Naive B cell (primary cell): ENCODE results near the gene KLHL30. TPM values are rescaled to one million over a fixed set of nuclear protein-coding genes. Genes with fewer than 3 reads are reported as not detected.

Experiments used
- ATAC-seq, 2 donors: fragments of 150-1000 bp; cut with Tn5 transposase; 2 replicates each; pipeline ENCODE4 v1.10.0; 2021; ENCODE audit warnings: low read depth in 2 of 2, mild to moderate bottlenecking in 2 of 2, moderate library complexity in 2 of 2
- DNase-seq: peaks from one replicate; pipeline ENCODE4 v3.0.0; 2022
- H3K27ac Mint-ChIP-seq, 6 donors: one replicate each; pipeline ENCODE4 v1.8.0; 2020 to 2022; ENCODE audit warnings: mild to moderate bottlenecking in 6 of 6, mixed read lengths in 6 of 6, moderate library complexity in 5 of 6, inconsistent platforms in 2 of 6
- H3K27me3 Mint-ChIP-seq, 3 donors: one replicate each; pipeline ENCODE4 v1.8.0; 2021 to 2022; ENCODE audit warnings: mixed read lengths in 3 of 3, mild to moderate bottlenecking in 1 of 3
- H3K36me3 Mint-ChIP-seq, 2 donors: one replicate each; pipeline ENCODE4 v1.8.0; 2020 to 2022; ENCODE audit warnings: mixed read lengths in 2 of 2, inconsistent platforms in 1 of 2, mild to moderate bottlenecking in 1 of 2
- H3K4me1 Mint-ChIP-seq, 3 donors: one replicate each; pipeline ENCODE4 v1.8.0; 2020 to 2022; ENCODE audit warnings: mixed read lengths in 3 of 3, inconsistent platforms in 1 of 3, mild to moderate bottlenecking in 1 of 3, moderate library complexity in 1 of 3
- H3K4me3 Mint-ChIP-seq, 8 donors: one replicate each; pipeline ENCODE4 v1.8.0; 2020 to 2022; ENCODE audit warnings: mild to moderate bottlenecking in 8 of 8, mixed read lengths in 8 of 8, moderate library complexity in 8 of 8, inconsistent platforms in 2 of 8
- H3K9me3 Mint-ChIP-seq, 7 donors: one replicate each; pipeline ENCODE4 v1.8.0; 2020 to 2022; ENCODE audit warnings: mixed read lengths in 7 of 7, mild to moderate bottlenecking in 5 of 7, inconsistent platforms in 2 of 7, moderate library complexity in 1 of 7
- polyA plus RNA-seq, 6 donors: library from polyadenylated mRNA; unstranded; fragments of 300-500 nt; fragmentation: Illumina TruSeq; gene quantifications; one replicate each; pipeline ENCODE4 v1.2.3, GENCODE V29; 2021; ENCODE audit warnings: low read depth in 6 of 6

KLHL30 gene
- polyA plus RNA-seq, 6 donors from 2014 or later, result not detected

DNA sequence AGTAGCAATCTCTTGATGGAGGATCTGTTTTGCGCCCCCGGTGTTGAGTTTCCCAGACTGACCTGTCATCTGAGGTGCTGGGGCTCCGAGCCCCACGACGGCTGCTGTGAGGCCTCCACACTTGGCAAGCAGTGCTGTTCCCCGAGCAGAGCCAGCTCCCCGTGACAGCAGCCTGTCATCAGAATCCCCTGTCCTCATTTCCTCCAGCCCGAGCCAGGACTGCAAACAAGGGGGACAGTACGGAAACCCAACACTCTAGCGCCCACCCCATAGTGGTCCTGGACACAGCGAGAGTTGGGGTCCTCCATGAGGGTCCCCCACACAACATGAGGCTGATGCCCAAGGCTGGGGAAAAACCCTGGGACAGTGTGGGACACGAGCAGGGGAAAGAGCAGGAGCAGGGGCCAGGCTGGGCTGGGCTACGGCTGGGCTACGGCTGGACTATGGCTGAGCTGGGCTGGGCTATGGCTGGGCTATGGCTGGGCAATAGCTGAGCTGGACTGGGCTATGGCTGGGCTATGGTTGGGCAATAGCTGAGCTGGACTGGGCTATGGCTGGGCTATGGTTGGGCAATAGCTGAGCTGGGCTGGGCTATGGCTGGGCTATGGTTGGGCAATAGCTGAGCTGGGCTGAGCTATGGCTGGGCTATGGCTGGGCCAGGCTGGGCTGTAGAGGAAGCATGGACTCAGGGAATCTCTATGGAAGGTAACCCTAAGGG, 1.5 kb upstream of the KLHL30 start:
- no peak for ATAC-seq
- no peak for DNase-seq
- Mint-ChIP-seq H3K36me3 (no peaks in the 10 kb centered on the region), H3K4me3 (no peak overlapping the region), H3K4me1 (peaks cover 2 to 12% (median 7%) of the 10 kb centered on the region in 3 donors), H3K27ac (no peak overlapping the region), H3K9me3 (no peaks in the 10 kb centered on the region), H3K27me3 (no peaks in the 10 kb centered on the region)

DNA sequence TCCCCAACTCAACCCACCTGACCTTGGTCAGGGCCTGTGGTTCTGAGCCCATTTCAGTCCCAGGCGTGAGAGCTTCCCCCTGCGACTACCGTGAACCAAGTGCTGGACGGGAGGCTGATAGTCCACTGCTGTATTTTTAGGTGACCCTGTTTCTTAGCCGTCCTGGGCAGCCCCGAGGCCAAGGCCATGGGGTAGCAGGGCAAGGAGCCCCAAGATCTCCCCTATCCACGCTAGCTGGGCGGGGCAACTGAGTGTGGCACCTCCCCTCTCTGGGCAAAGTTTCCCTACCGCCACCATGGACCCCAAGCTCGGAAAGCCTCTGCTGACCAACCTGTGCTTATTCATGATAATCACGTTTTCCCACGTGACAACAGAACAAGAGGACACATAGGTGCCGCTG, 583 bp upstream of the KLHL30 start:
- Mint-ChIP-seq H3K27ac (peak overlapping the region in 2 of 6 donors; percentile 49 to 91), H3K9me3 (no peaks in the 10 kb centered on the region), H3K4me1 (peaks cover 2 to 12% (median 7%) of the 10 kb centered on the region in 3 donors), H3K4me3 (peak overlapping the region in 2 of 8 donors; percentile 30 to 34), H3K36me3 (no peaks in the 10 kb centered on the region), H3K27me3 (no peaks in the 10 kb centered on the region)
- ATAC-seq, result no peak
- DNase-seq, result no peak

DNA sequence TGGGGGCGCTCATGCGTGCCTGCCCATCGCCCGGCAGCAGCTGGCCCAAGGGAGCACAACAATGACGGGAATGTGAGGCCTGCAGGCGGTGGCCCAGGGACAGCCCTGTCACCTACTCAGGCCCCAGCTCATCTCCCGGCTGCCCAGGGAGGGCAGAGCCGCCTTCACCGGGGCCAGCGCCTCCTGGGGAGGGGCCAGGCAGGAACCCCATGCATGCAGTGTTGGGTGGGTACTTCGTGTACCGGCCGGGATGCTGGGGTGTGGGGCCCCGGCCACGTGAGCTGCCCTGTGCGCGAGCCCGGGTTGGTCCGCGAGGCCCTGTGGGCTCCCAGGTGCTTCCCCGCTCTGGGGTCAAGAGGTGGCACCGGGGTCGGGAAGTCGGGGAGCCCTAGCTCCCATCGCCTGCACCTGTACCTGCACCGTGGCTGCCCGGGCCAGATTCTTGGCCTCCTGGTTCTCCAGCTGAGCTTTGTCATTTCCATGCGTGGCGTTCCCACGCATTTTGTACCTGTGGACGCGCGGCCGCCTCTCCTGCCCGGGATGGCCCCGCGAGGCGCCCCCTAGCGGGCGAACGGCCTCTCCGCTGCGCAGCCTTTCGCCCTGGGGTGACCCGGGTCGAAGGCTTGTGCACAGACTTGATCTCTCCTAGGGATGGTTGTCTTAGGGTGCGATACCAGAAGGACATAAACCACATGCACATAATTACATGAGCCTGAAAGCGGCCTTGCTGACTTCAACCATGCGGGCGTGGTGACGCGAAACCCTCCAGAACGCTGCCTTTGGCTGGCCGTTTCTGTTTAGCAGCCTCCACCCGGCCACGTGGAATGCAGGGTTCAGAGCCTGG, 950 bp downstream of the KLHL30 start:
- Mint-ChIP-seq H3K4me1 (peaks cover 2 to 13% (median 12%) of the 10 kb centered on the region in 3 donors), H3K36me3 (no peaks in the 10 kb centered on the region), H3K9me3 (peaks cover 0 to 1% (median 0%) of the 10 kb centered on the region in 7 donors), H3K4me3 (peak overlapping the region in 3 of 8 donors; percentile 20 to 53 (median 47)), H3K27me3 (no peaks in the 10 kb centered on the region), H3K27ac (no peak overlapping the region)
- DNase-seq (peak; percentile 19), ATAC-seq (peak; percentile 43 to 48)

DNA sequence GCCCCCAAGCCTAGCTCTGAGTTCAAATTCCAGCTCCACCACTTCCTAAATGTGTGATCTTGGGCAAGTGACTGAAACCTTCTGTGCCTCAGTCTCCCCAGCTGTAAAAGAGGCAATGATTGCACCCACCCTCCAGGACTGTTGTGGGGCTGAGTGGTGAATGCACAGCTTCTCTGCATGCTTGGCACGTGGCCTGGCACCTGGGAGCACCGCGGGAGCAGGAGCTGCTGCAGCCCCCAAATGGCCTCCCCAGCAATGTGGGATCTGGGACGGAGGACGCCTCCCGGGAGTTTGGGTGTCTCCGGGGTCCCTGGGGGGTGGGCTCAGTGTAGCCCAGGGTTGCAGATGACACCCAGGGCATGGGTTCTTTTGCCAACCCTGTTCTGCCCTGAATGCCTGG, 1.6 kb downstream of the KLHL30 start:
- ATAC-seq, result no peak
- no peaks in the 10 kb centered on the region for H3K27me3 Mint-ChIP-seq
- peak overlapping the region in 2 of 8 donors; percentile 21 to 53 for H3K4me3 Mint-ChIP-seq
- peaks cover 0 to 1% (median 0%) of the 10 kb centered on the region in 7 donors for H3K9me3 Mint-ChIP-seq
- H3K4me1 Mint-ChIP-seq, result peaks cover 2 to 13% (median 12%) of the 10 kb centered on the region in 3 donors
- no peak overlapping the region for H3K27ac Mint-ChIP-seq
- no peaks in the 10 kb centered on the region for H3K36me3 Mint-ChIP-seq
- DNase-seq, result no peak

DNA sequence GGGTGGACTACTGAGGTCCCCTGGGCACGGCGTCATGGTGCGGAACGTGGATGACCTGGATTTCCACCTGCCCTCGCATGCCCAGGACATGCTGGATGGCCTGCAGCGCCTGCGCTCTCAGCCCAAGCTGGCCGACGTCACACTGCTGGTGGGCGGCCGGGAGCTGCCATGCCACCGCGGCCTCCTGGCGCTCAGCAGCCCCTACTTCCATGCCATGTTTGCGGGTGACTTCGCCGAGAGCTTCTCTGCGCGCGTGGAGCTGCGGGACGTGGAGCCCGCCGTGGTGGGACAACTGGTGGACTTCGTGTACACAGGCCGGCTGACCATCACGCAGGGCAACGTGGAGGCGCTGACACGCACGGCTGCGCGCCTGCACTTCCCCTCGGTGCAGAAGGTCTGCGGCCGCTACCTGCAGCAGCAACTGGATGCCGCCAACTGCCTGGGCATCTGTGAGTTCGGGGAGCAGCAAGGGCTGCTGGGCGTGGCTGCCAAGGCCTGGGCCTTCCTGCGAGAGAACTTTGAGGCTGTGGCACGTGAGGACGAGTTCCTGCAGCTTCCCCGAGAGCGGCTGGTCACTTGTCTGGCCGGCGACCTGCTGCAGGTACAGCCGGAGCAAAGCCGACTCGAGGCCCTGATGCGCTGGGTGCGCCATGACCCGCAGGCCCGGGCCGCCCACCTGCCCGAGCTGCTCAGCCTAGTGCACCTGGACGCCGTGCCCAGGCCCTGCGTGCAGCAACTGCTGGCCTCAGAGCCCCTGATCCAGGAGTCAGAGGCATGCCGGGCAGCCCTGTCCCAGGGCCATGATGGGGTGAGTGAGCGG, 2.5 kb downstream of the KLHL30 start:
- DNase-seq (no peak), ATAC-seq (no peak)
- H3K4me3 Mint-ChIP-seq, result no peak overlapping the region
- H3K9me3 Mint-ChIP-seq, result peaks cover 0 to 1% (median 0%) of the 10 kb centered on the region in 7 donors
- H3K27ac Mint-ChIP-seq, result peak overlapping the region in 1 of 6 donors; percentile 47
- peaks cover 2 to 16% (median 13%) of the 10 kb centered on the region in 3 donors for H3K4me1 Mint-ChIP-seq
- H3K27me3 Mint-ChIP-seq, result no peaks in the 10 kb centered on the region
- H3K36me3 Mint-ChIP-seq, result no peaks in the 10 kb centered on the region

DNA sequence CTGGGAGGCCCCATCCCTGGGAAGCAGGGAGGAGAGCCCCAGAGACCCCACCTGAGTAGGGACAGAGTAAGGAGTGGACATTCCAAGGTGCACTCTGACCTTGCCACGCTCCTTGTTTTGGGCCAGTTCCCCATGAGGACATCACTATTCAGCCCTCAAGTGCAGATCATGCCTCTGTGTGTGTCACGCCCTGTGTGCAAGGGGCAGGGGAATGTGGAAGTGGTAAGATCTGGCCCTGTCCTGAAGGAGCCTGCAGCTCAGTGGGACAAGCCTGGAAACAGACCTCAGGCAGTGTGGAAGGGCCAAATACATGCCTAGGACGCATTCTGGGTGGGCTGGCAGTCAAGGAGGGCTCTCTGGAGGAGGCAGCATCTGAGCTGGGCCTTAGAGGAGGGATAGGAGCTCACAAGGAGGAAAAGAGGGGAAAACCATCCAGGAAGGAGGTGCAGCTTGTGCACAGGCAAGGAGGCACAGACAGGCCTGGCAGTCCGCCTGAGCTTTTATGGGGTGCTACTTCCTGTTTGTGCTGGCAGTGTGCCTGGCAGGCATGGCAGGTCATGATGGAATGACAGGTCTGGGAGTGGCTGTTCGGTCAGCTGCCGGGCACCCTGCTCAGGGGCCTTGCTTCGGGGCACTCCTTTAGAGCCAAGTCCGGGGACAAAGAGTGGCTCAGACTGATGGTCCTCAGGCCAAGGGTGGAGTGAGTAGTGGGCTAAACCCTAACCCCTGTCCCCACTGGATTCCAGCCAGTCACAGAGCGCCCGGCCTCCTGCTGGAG, 3.3 kb downstream of the KLHL30 start:
- peak overlapping the region in 1 of 6 donors; percentile 60 for H3K27ac Mint-ChIP-seq
- no peaks in the 10 kb centered on the region for H3K36me3 Mint-ChIP-seq
- H3K9me3 Mint-ChIP-seq, result peaks cover 0 to 1% (median 0%) of the 10 kb centered on the region in 7 donors
- H3K4me1 Mint-ChIP-seq, result peaks cover 2 to 16% (median 13%) of the 10 kb centered on the region in 3 donors
- no peak overlapping the region for H3K4me3 Mint-ChIP-seq
- ATAC-seq, result no peak
- H3K27me3 Mint-ChIP-seq, result no peaks in the 10 kb centered on the region
- no peak for DNase-seq

DNA sequence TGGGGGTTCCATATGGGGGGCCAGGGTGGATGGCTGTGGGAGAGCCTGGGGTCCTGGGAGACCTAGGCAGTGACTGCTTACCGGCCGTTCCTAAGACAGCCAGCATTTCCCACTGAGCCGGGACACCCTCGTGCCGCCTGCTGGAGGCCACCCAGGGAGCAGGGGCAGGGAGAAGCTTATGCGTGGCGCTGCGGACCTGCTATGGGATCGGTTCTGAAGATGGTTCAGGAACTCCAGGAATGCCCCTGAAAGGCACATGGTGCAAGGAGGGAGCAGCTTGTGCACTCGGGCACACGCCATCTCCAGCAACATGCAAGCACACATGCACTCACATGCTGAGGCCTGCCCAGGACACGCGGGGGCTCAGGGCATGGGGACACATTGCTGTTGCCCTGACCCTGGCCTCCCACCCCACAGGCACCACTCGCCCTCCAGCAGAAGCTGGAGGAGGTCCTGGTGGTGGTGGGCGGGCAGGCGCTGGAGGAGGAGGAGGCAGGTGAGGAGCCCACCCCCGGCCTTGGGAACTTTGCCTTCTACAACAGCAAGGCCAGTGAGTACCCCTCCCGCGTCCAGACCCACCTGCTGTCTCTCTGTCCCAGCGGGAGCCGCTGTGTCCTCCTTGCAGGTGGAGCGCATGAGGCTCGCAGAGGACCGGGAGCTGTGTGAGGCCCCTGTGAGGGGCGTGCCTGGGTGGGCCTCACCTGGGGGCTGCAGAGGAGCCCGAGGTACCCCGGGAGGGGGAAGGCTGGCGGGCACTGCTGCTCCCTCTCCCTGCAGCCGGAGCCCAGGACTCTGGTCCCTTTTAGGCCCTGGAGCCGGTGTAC, 4.1 kb downstream of the KLHL30 start:
- Mint-ChIP-seq H3K27ac (no peak overlapping the region), H3K4me1 (peaks cover 2 to 15% (median 13%) of the 10 kb centered on the region in 3 donors), H3K36me3 (no peaks in the 10 kb centered on the region), H3K9me3 (peaks cover 0 to 1% (median 0%) of the 10 kb centered on the region in 7 donors), H3K4me3 (peak overlapping the region in 1 of 8 donors; percentile 52), H3K27me3 (no peaks in the 10 kb centered on the region)
- DNase-seq, result no peak
- no peak for ATAC-seq

DNA sequence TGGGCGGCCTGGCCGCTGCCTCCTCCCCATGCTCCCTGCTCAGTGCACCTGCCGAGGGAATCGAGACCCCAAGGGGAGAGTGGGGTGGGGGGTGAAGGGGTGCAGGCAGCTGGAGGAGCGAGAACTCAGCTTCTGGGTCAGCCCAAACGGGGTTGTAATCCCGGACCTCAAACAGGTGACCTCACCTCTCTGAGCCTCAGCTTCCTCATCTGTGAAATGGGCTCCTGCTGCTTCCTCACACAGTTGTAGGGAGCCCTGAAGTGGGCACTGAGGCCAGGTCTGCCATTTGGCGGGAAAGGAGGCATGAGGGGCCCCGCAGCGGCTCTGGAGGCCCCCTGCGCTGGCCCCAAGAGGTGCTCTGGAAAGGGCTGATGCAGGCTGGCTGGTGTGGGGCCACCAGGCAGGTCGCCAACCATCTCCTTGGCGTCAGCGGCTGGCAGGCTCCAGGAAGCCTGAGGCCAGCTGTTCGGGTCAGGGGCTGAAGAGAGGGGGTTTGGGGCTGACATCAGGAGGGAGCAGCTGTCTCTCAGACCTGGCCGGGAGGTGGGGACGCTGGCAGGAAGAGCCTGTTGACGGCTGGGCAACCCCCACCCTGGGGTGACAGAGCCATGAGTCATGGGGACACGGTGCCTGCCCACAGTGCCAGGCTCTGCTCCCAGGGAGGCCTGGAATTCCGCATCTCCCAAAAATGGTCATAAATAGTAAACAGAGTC, 4.9 kb downstream of the KLHL30 start:
- no peaks in the 10 kb centered on the region for H3K36me3 Mint-ChIP-seq
- ATAC-seq (no peak), DNase-seq (no peak)
- peaks cover 0 to 1% (median 0%) of the 10 kb centered on the region in 7 donors for H3K9me3 Mint-ChIP-seq
- H3K27ac Mint-ChIP-seq, result no peak overlapping the region
- no peak overlapping the region for H3K4me3 Mint-ChIP-seq
- H3K27me3 Mint-ChIP-seq, result no peaks in the 10 kb centered on the region
- peaks cover 2 to 13% (median 7%) of the 10 kb centered on the region in 3 donors for H3K4me1 Mint-ChIP-seq

DNA sequence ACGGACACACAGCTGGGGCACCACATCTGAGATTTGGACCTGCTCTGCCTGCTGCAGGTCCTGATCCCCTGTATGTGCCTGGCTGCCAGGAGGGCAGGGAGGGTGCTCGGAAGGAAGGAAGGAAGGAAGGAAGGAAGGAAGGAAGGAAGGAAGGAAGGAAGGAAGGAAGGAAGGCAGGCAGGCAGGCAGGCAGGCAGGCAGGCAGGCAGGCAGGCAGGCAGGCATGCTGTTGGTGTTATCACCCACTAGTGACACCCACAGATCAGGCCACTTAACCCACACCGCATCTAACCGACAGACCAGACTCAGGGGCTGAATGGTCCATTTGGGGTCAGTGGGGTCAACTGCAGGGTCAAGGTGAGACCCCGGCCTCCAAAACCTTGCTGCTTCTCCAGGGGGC, 5.8 kb downstream of the KLHL30 start:
- peak overlapping the region in 1 of 6 donors; percentile 93 for H3K27ac Mint-ChIP-seq
- H3K36me3 Mint-ChIP-seq, result no peaks in the 10 kb centered on the region
- DNase-seq, result no peak
- no peaks in the 10 kb centered on the region for H3K27me3 Mint-ChIP-seq
- H3K4me1 Mint-ChIP-seq, result peaks cover 2 to 13% (median 5%) of the 10 kb centered on the region in 3 donors
- no peak for ATAC-seq
- H3K4me3 Mint-ChIP-seq, result no peak overlapping the region
- H3K9me3 Mint-ChIP-seq, result peaks cover 0 to 1% (median 0%) of the 10 kb centered on the region in 7 donors

DNA sequence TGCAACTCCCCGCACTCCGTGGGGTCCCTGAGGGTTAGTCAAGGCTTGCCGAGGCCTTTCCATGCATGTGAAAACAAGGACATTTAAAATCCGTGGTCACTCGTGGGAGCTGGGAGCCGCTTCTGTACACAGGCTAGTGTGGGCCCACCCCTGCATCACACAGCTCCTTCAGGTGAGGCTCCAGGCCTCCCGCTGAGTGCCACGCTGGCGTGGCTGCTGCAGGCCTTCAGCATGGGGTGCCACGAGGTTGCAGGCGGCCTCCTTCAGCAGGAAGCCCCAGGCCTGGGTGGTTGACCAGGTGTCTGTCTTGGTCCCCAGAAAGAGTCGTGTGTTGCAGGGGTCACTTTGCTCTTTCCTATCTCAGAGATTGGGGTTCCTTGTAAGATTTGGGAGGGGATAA, 6.6 kb downstream of the KLHL30 start:
- DNase-seq, result no peak
- ATAC-seq, result no peak
- Mint-ChIP-seq H3K4me1 (peaks cover 0 to 10% (median 5%) of the 10 kb centered on the region in 3 donors), H3K9me3 (peaks cover 0 to 1% (median 0%) of the 10 kb centered on the region in 7 donors), H3K4me3 (no peak overlapping the region), H3K36me3 (no peaks in the 10 kb centered on the region), H3K27ac (no peak overlapping the region), H3K27me3 (no peaks in the 10 kb centered on the region)

DNA sequence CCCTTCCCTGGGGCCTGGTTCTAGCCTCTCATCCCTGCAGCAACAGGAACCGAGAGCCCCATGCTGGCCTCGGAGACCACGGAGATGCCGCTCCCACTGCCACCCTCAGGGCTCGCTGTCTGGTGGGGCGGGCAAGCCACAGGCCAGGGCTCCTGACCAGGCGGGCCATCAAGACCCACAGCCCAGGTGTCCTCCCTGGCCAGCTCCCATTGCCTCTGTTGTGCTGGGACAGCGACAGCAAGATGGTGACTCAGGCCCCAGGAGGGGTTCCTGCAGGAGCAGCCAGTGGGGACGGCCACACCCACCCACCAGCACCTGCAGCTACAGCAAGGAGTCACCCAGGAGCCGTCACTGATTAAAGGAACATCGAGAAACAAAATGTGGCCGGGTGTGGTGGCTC, 7.4 kb downstream of the KLHL30 start:
- peaks cover 0 to 10% (median 5%) of the 10 kb centered on the region in 3 donors for H3K4me1 Mint-ChIP-seq
- ATAC-seq (no peak), DNase-seq (no peak)
- no peaks in the 10 kb centered on the region for H3K36me3 Mint-ChIP-seq
- no peaks in the 10 kb centered on the region for H3K27me3 Mint-ChIP-seq
- H3K9me3 Mint-ChIP-seq, result peaks cover 0 to 1% (median 0%) of the 10 kb centered on the region in 7 donors
- no peak overlapping the region for H3K4me3 Mint-ChIP-seq
- no peak overlapping the region for H3K27ac Mint-ChIP-seq
